ENCODE measurements around the gene FAM209B. TPM values are rescaled to one million over a fixed set of nuclear protein-coding genes. Genes with fewer than 3 reads are reported as not detected.
A peak's percentile ranks its signal among the peaks of the same experiment; 100 is the strongest.

Gene FAM209B
- total and polyA plus RNA-seq, 7 experiments from 2014 or later: 0.59 to 3.9 (median 2.8) TPM; not detected in 1

DNA sequence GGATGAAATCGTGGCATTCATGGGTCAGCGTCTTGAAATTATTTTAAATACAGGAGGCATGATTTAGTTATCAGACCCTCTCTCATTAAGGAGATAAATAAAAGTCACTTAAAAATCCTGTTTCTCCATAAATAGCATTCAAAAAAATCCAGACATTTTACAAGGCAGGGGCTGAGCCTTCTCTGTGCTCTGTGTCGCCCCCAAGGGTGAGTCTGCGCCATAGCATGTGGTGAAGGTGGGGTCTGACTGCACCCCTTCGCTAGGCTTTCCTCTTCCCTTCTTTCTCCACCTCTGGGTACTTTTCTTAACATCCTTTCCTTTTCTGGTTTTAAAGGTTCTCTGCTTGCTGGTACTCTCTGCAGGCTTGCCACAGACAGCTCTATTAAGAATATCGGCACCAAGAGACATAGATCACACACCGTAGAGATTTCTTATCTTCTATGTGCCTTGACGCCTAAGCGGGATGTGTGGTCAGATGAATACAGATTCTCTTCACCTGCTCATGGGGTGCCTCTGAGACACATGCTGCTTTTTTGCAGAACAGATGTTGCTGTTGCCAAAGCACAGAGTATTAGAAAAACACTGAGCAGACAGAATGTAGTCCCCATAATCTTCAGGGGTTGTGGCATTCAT lies 28.6 kb upstream of the FAM209B start:
- H3K9me3 ChIP-seq (ENCODE audit: control insufficient read depth in 2 of 3, low read length in 3 of 3): no peaks in the 10 kb centered on the region
- H3K4me1 Mint-ChIP-seq: peaks cover 4 to 67% (median 28%) of the 10 kb centered on the region in 7 donors
- POLR2A ChIA-PET: interaction anchor here (1.0 kb wide), 1 partner anchor 98 kb away, joined by 4 read pairs; no protein-coding TSS in a partner anchor
- H3K36me3 ChIP-seq (ENCODE audit: control insufficient read depth in 2 of 3, insufficient read depth in 3 of 3, low read length in 3 of 3): no peaks in the 10 kb centered on the region
- no peak overlapping the region for H3K4me3 ChIP-seq (ENCODE audit: low read length)
- peak overlapping the region in 5 of 10 donors; percentile 1 to 33 (median 21) for H3K4me3 Mint-ChIP-seq
- peak overlapping the region; percentile 6 to 82 (median 55) for H3K27ac Mint-ChIP-seq
- intact Hi-C loops (cut with micrococcal nuclease): loop anchor here in 1 of 2 donors (1.0 kb wide), 1 partner anchor 104 kb away; no protein-coding TSS in a partner anchor
- CTCF ChIA-PET: interaction anchor here (0.6 to 0.8 kb wide), 2 partner anchors 106 to 111 kb away, joined by 3 read pairs; no protein-coding TSS in a partner anchor
- no peaks in the 10 kb centered on the region for H3K27me3 Mint-ChIP-seq
- H3K4me1 ChIP-seq (ENCODE audit: control insufficient read depth in 2 of 2, insufficient read depth in 2 of 2, low read length in 2 of 2): peaks cover 0 to 4% of the 10 kb centered on the region in 2 donors
- DNase-seq (peak in 6 of 9 donors; percentile 8 to 49 (median 32)), ATAC-seq (peak; percentile 83)
- peaks cover 0 to 9% (median 5%) of the 10 kb centered on the region in 5 donors for H3K36me3 Mint-ChIP-seq
- no peaks in the 10 kb centered on the region for H3K9me3 Mint-ChIP-seq
- H3K27ac ChIP-seq (ENCODE audit: low read depth, low read length): no peak overlapping the region
- no peaks in the 10 kb centered on the region for H3K27me3 ChIP-seq (ENCODE audit: control insufficient read depth in 2 of 2, insufficient read depth in 2 of 2, low read length in 2 of 2)

DNA sequence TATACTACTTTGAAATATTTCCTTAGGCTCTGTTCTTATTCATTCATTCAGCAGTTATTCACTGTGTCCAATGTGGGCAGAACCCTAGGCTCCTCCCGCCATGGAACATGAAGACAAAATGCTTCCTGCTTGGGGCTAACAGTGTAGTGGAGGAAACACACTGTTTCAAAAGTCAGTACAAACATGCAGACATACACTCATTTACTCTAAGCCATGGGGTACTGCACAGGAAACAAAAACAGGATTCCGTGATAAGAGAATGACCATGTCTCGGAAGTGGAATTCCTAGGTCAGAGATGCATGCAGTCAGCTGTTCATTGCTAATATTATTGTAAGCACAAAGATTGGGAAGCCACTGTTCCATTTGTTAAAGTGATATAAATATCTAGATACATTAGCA lies 26.9 kb upstream of the FAM209B start:
- no peak overlapping the region for H3K27ac ChIP-seq (ENCODE audit: low read depth, low read length)
- no peaks in the 10 kb centered on the region for H3K36me3 ChIP-seq (ENCODE audit: control insufficient read depth in 2 of 3, insufficient read depth in 3 of 3, low read length in 3 of 3)
- Mint-ChIP-seq H3K4me3 (no peak overlapping the region), H3K36me3 (peaks cover 0 to 9% (median 3%) of the 10 kb centered on the region in 5 donors), H3K27ac (peak overlapping the region in 2 of 9 donors; percentile 42 to 70), H3K4me1 (peaks cover 4 to 75% (median 36%) of the 10 kb centered on the region in 7 donors), H3K27me3 (no peaks in the 10 kb centered on the region), H3K9me3 (no peaks in the 10 kb centered on the region)
- intact Hi-C loops (cut with micrococcal nuclease): no loop called here
- no peaks in the 10 kb centered on the region for H3K9me3 ChIP-seq (ENCODE audit: control insufficient read depth in 2 of 3, low read length in 3 of 3)
- DNase-seq: no peak
- H3K4me1 ChIP-seq (ENCODE audit: control insufficient read depth in 2 of 2, insufficient read depth in 2 of 2, low read length in 2 of 2): peaks cover 0 to 4% of the 10 kb centered on the region in 2 donors
- no peaks in the 10 kb centered on the region for H3K27me3 ChIP-seq (ENCODE audit: control insufficient read depth in 2 of 2, insufficient read depth in 2 of 2, low read length in 2 of 2)
- ChIA-PET CTCF (no interaction called here), POLR2A (no interaction called here)
- no peak for ATAC-seq
- H3K4me3 ChIP-seq (ENCODE audit: low read length): no peak overlapping the region

DNA sequence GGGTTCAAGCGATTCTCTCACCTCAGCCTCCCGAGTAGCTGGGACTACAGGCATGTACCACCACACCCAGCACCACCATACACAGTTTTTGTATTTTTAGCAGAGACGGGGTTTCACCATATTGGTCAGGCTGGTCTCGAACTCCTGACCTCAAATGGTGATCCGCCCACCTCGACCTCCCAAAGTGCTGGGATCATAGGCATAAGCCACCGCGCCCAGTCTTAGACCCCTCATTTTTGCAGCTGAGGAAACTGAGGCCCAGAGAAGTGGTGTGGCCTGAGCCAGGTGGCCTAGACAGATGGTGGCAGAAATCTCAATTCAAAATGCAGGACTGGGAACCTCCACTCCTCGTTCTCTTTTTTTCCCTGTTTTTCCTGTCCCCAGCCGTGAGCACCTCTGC lies 21.1 kb upstream of the FAM209B start:
- peak overlapping the region in 2 of 9 donors; percentile 72 to 77 for H3K27ac Mint-ChIP-seq
- intact Hi-C loops (cut with micrococcal nuclease): no loop called here

GRCh38 chr20:56513161-56514150 lies 19.6 kb upstream of the FAM209B start:
- Mint-ChIP-seq H3K27ac (peak overlapping the region in 1 of 9 donors; percentile 43), H3K9me3 (peaks cover 0 to 5% (median 0%) of the 10 kb centered on the region in 11 donors), H3K4me3 (no peak overlapping the region), H3K27me3 (no peaks in the 10 kb centered on the region), H3K36me3 (peaks cover 17 to 51% (median 19%) of the 10 kb centered on the region in 5 donors), H3K4me1 (peaks cover 0 to 24% (median 8%) of the 10 kb centered on the region in 7 donors)
- Histone ChIP-seq H3K36me3 (ENCODE audit: control insufficient read depth in 2 of 3, insufficient read depth in 3 of 3, low read length in 3 of 3) (peaks cover 5 to 51% (median 13%) of the 10 kb centered on the region in 3 experiments), H3K9me3 (ENCODE audit: control insufficient read depth in 2 of 3, low read length in 3 of 3) (peaks cover 0 to 4% (median 0%) of the 10 kb centered on the region in 3 experiments), H3K4me3 (ENCODE audit: low read length) (no peak overlapping the region), H3K4me1 (ENCODE audit: control insufficient read depth in 2 of 2, insufficient read depth in 2 of 2, low read length in 2 of 2) (no peaks in the 10 kb centered on the region), H3K27me3 (ENCODE audit: control insufficient read depth in 2 of 2, insufficient read depth in 2 of 2, low read length in 2 of 2) (no peaks in the 10 kb centered on the region), H3K27ac (ENCODE audit: low read depth, low read length) (no peak overlapping the region)
- POLR2A ChIA-PET: no interaction called here
- DNase-seq (no peak), ATAC-seq (no peak)
- CTCF ChIA-PET: interaction anchor here (0.7 kb wide), 1 partner anchor 1831 kb away, joined by 3 read pairs; no protein-coding TSS in a partner anchor
- intact Hi-C loops (cut with micrococcal nuclease): no loop called here

More for the DNA sequence above, 21.1 kb upstream of the FAM209B start:
- ChIA-PET POLR2A (no interaction called here), CTCF (no interaction called here)
- Histone ChIP-seq H3K27me3 (ENCODE audit: control insufficient read depth in 2 of 2, insufficient read depth in 2 of 2, low read length in 2 of 2) (no peaks in the 10 kb centered on the region), H3K27ac (ENCODE audit: low read depth, low read length) (no peak overlapping the region), H3K36me3 (ENCODE audit: control insufficient read depth in 2 of 3, insufficient read depth in 3 of 3, low read length in 3 of 3) (peaks cover 0 to 36% (median under 1%) of the 10 kb centered on the region in 3 experiments), H3K4me3 (ENCODE audit: low read length) (no peak overlapping the region), H3K4me1 (ENCODE audit: control insufficient read depth in 2 of 2, insufficient read depth in 2 of 2, low read length in 2 of 2) (no peaks in the 10 kb centered on the region), H3K9me3 (ENCODE audit: control insufficient read depth in 2 of 3, low read length in 3 of 3) (no peaks in the 10 kb centered on the region)
- Mint-ChIP-seq H3K4me3 (no peak overlapping the region), H3K27me3 (no peaks in the 10 kb centered on the region), H3K36me3 (peaks cover 4 to 42% (median 6%) of the 10 kb centered on the region in 5 donors), H3K9me3 (no peaks in the 10 kb centered on the region), H3K4me1 (peaks cover 0 to 32% (median 13%) of the 10 kb centered on the region in 7 donors)
- DNase-seq (no peak), ATAC-seq (no peak)

DNA sequence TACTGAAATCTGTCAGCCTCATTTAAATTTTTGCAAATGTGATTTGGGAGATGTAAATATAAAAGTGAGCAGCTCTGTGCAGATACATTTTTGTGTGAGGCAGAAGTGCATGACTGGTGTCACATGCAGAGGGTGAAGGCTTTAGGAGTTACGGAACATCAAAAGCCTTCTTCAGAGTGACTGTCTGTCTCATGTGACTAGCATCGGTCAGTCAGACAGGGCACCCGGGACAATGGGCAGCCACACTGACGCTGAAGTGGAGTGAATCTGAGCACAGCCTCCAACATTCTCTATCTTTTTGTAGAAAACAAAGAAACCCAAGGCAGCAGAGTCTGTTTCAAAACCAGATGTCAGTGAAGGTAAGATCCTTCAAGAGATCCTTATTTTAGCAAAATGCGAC lies 16.4 kb upstream of the FAM209B start:
- Histone ChIP-seq H3K27me3 (ENCODE audit: control insufficient read depth in 2 of 2, insufficient read depth in 2 of 2, low read length in 2 of 2) (no peaks in the 10 kb centered on the region), H3K4me1 (ENCODE audit: control insufficient read depth in 2 of 2, insufficient read depth in 2 of 2, low read length in 2 of 2) (no peaks in the 10 kb centered on the region), H3K4me3 (ENCODE audit: low read length) (no peak overlapping the region), H3K36me3 (ENCODE audit: control insufficient read depth in 2 of 3, insufficient read depth in 3 of 3, low read length in 3 of 3) (peaks cover 14 to 70% (median 20%) of the 10 kb centered on the region in 3 experiments), H3K27ac (ENCODE audit: low read depth, low read length) (no peak overlapping the region), H3K9me3 (ENCODE audit: control insufficient read depth in 2 of 3, low read length in 3 of 3) (peaks cover 0 to 35% (median 5%) of the 10 kb centered on the region in 3 experiments)
- no peak for ATAC-seq
- Mint-ChIP-seq H3K27ac (no peak overlapping the region), H3K9me3 (peaks cover 0 to 36% (median 16%) of the 10 kb centered on the region in 11 donors), H3K36me3 (peaks cover 29 to 82% (median 48%) of the 10 kb centered on the region in 5 donors), H3K4me3 (no peak overlapping the region), H3K27me3 (no peaks in the 10 kb centered on the region), H3K4me1 (peaks cover 0 to 10% (median 0%) of the 10 kb centered on the region in 7 donors)
- intact Hi-C loops (cut with micrococcal nuclease): loop anchor here (1.0 to 5.0 kb wide), 2 partner anchors 116 to 269 kb away; partner anchors contain the start of gene MC3R (in 1 of the 2)
- ChIA-PET CTCF (no interaction called here), POLR2A (no interaction called here)
- no peak for DNase-seq

DNA sequence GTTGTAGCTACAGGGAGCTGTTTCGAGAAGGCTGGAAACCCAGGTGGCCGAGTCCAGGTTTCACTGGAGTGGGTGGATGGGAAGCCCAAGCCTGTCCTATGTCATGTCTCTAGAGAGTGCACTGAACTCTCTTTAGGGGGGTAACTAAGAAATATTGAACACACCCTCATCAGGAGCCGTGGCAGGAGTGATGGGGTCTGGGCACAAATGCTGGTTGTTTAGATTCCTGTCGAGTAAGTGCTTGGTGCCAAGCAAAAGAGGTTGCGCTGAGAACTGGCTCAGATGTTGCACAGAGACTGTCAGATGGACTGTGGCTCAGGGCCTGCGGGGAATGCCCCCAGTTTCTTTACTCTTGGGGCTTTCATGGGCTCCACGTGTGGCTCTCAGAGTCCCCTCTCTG lies 15.8 kb upstream of the FAM209B start:
- H3K36me3 Mint-ChIP-seq: peaks cover 29 to 87% (median 52%) of the 10 kb centered on the region in 5 donors
- no peak overlapping the region for H3K27ac ChIP-seq (ENCODE audit: low read depth, low read length)
- H3K4me3 ChIP-seq (ENCODE audit: low read length): no peak overlapping the region
- H3K27ac Mint-ChIP-seq: no peak overlapping the region
- peaks cover 0 to 11% (median 0%) of the 10 kb centered on the region in 7 donors for H3K4me1 Mint-ChIP-seq
- peaks cover 14 to 66% (median 20%) of the 10 kb centered on the region in 3 experiments for H3K36me3 ChIP-seq (ENCODE audit: control insufficient read depth in 2 of 3, insufficient read depth in 3 of 3, low read length in 3 of 3)
- ATAC-seq: no peak
- CTCF ChIA-PET: no interaction called here
- no peak for DNase-seq
- intact Hi-C loops (cut with micrococcal nuclease): loop anchor here in 1 of 2 donors (5.0 kb wide), 1 partner anchor 270 kb away; the partner anchor contains the start of gene MC3R
- no peak overlapping the region for H3K4me3 Mint-ChIP-seq
- H3K9me3 ChIP-seq (ENCODE audit: control insufficient read depth in 2 of 3, low read length in 3 of 3): peaks cover 0 to 39% (median 5%) of the 10 kb centered on the region in 3 experiments
- POLR2A ChIA-PET: no interaction called here
- H3K27me3 Mint-ChIP-seq: no peaks in the 10 kb centered on the region
- no peaks in the 10 kb centered on the region for H3K4me1 ChIP-seq (ENCODE audit: control insufficient read depth in 2 of 2, insufficient read depth in 2 of 2, low read length in 2 of 2)
- H3K9me3 Mint-ChIP-seq: peaks cover 0 to 41% (median 18%) of the 10 kb centered on the region in 11 donors
- no peaks in the 10 kb centered on the region for H3K27me3 ChIP-seq (ENCODE audit: control insufficient read depth in 2 of 2, insufficient read depth in 2 of 2, low read length in 2 of 2)
